Transverse colon (tissue), 4 donors: ENCODE data around the gene LAPTM5. TPM values are rescaled to one million over a fixed set of nuclear protein-coding genes. Genes with fewer than 3 reads are reported as not detected.
A peak's percentile ranks its signal among the peaks of the same experiment; 100 is the strongest.

Experiments
- DNase-seq: peaks from one replicate; pipeline ENCODE4 v3.0.0-alpha.2; 2019
- H3K27ac ChIP-seq, 4 donors: fragments of 200-600 bp; sonication (generic); 2 replicates each; pipeline ENCODE4 v1.5.1; 2016 to 2018; ENCODE audit warnings: inconsistent platforms in 4 of 4
- H3K27me3 ChIP-seq: fragments of 200-600 bp; sonication (generic); 2 replicates; pipeline ENCODE4 v1.5.1; 2017; ENCODE audit warnings: inconsistent platforms
- H3K36me3 ChIP-seq, 4 donors: fragments of 200-600 bp; sonication (generic); 2 replicates each; pipeline ENCODE4 v1.5.1; 2017 to 2019; ENCODE audit warnings: inconsistent platforms in 4 of 4
- H3K4me1 ChIP-seq, 4 donors: fragments of 200-600 bp; sonication (generic); 2 replicates each; pipeline ENCODE4 v1.5.1; 2017 to 2020; ENCODE audit warnings: inconsistent platforms in 4 of 4
- H3K4me3 ChIP-seq, 4 donors: fragments of 200-600 bp; sonication (generic); 1 replicate in 1 of 4; 2 replicates in 3 of 4; pipeline versions ENCODE4 v1.5.1 to v1.6.1; 2017 to 2019; ENCODE audit warnings: inconsistent platforms in 4 of 4
- H3K9me3 ChIP-seq, 2 donors: fragments of 200-600 bp; sonication (generic); 2 replicates each; pipeline ENCODE4 v1.5.1; 2017 to 2019; ENCODE audit warnings: inconsistent platforms in 2 of 2
- CTCF ChIP-seq, 5 experiments: fragments of 200-600 bp in 3 of 5; fragments of 450-650 bp in 2 of 5; sonication (generic) in 3 of 5; IDR thresholded peaks; 1 replicate in 2 of 5; 2 replicates in 3 of 5; pipeline ENCODE4 v1.5.1; 2016 to 2017; ENCODE audit warnings: antibody characterized with exemption in 5 of 5, inconsistent platforms in 3 of 5, mild to moderate bottlenecking in 2 of 5, moderate library complexity in 1 of 5
- EP300 ChIP-seq: sonication (generic); formaldehyde crosslinking; IDR thresholded peaks from one replicate; pipeline ENCODE4 v1.6.1; 2017; ENCODE audit warnings: antibody characterized with exemption, low read depth
- POLR2A ChIP-seq: fragments of 450-650 bp; IDR thresholded peaks from one replicate; pipeline ENCODE4 v1.6.1; 2016; ENCODE audit warnings: antibody characterized with exemption, mild to moderate bottlenecking, moderate library complexity
- POLR2AphosphoS5 ChIP-seq, 3 donors: sonication (generic); formaldehyde crosslinking; IDR thresholded peaks; one replicate each; pipeline ENCODE4 v1.6.1; 2016; ENCODE audit warnings: antibody characterized with exemption in 3 of 3
- WGBS, 2 donors: methylation state at CpG; one replicate each; pipeline ENCODE4 v1.1.5; 2018; ENCODE audit warnings: low coverage in 1 of 2; 5-methylcytosine and 5-hydroxymethylcytosine counted together
- in situ Hi-C, 4 donors: fragments of 200-750 bp; cut with MboI; loops; one replicate each; pipeline versions ENCODE4 v1.15.0 to v1.15.1; 2017; ENCODE audit warnings: low sequenced_read_pairs in 3 of 4, low pct_ligation_motif_present in 1 of 4, low pct_unique_long_range_greater_than_20kb in 1 of 4
- intact Hi-C: fragments of 100-400 bp; cut with DNase I; formaldehyde crosslinking; loops from one replicate; pipeline ENCODE4 v1.15.1; 2023; ENCODE audit warnings: low total_unique reads
- total RNA-seq, 4 donors: library from RNA; depleted of rRNA; stranded (reverse); fragments of >200 nt; gene quantifications; one replicate each; pipeline ENCODE4 v1.1.0, GENCODE V29; 2016

The LAPTM5 gene
- total RNA-seq, 4 donors from 2014 or later, result 5.2 to 66.6 (median 34.5) TPM

- Histone ChIP-seq H3K27me3 (no peaks in the 10 kb centered on the region), H3K27ac (no peak overlapping the region), H3K9me3 (no peaks in the 10 kb centered on the region), H3K4me3 (no peak overlapping the region), H3K36me3 (no peaks in the 10 kb centered on the region), H3K4me1 (peaks cover 0 to 12% (median 0%) of the 10 kb centered on the region in 4 donors)
- in situ Hi-C loops, result no loop called here
- intact Hi-C loops, result no loop called here
- no peak for DNase-seq
- WGBS, 2 donors, result 91% methylated on average over 18 of the region's 18 CpGs; no CpG with 5 or more reads in 1 of the 2 donors
- TF ChIP-seq POLR2AphosphoS5 (IDR thresholded peaks at IDR 0.05) (no peak), POLR2A (no peak), CTCF (IDR thresholded peaks at IDR 0.05) (no peak), EP300 (no peak)
Measured at GRCh38 chr1:30764939-30765555, 7.5 kb upstream of the LAPTM5 start.

DNA sequence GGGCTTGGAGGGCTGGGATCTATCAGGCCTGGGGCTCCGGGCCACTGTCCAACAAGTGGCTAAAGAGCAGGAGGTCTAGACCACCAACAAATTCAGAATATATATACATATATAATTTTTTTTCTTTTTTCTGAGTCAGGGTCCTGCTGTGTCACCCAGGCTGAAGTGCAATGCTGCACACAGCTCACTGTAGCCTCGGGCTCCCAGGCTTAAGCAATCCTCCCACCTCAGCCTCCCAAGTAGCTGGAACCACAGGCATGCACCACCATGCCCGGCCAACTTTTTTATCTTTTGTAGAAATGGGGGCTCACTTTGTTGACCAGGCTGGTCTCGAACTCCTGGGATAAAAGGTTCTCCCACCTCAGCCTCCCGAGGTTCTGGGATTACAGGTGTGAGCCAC, 6.8 kb upstream of the LAPTM5 start:
- peaks cover 0 to 12% (median 0%) of the 10 kb centered on the region in 4 donors for H3K4me1 ChIP-seq
- in situ Hi-C loops (no loop called here), intact Hi-C loops (no loop called here)
- DNase-seq, result no peak
- H3K27ac ChIP-seq, result peak overlapping the region in 2 of 4 donors; percentile 28 to 48
- no peaks in the 10 kb centered on the region for H3K9me3 ChIP-seq
- TF ChIP-seq EP300 (no peak), CTCF (IDR thresholded peaks at IDR 0.05) (no peak), POLR2AphosphoS5 (IDR thresholded peaks at IDR 0.05) (no peak), POLR2A (no peak)
- 82 to 96% methylated on average over 4 to 5 of the region's 5 CpGs for WGBS, 2 donors
- no peak overlapping the region for H3K4me3 ChIP-seq
- no peaks in the 10 kb centered on the region for H3K27me3 ChIP-seq
- H3K36me3 ChIP-seq, result no peaks in the 10 kb centered on the region

- Histone ChIP-seq H3K4me3 (no peak overlapping the region), H3K27me3 (no peaks in the 10 kb centered on the region), H3K9me3 (no peaks in the 10 kb centered on the region), H3K4me1 (peaks cover 0 to 16% (median 0%) of the 10 kb centered on the region in 4 donors), H3K27ac (peak overlapping the region in 3 of 4 donors; percentile 7 to 48 (median 28)), H3K36me3 (no peaks in the 10 kb centered on the region)
- TF ChIP-seq POLR2A (no peak), EP300 (no peak), CTCF (IDR thresholded peaks at IDR 0.05) (no peak), POLR2AphosphoS5 (IDR thresholded peaks at IDR 0.05) (no peak)
- in situ Hi-C loops (no loop called here), intact Hi-C loops (no loop called here)
- 65 to 67% methylated on average over 1 to 10 of the region's 10 CpGs for WGBS, 2 donors
- no peak for DNase-seq
Measured at GRCh38 chr1:30763651-30764248, 6.2 kb upstream of the LAPTM5 start.

DNA sequence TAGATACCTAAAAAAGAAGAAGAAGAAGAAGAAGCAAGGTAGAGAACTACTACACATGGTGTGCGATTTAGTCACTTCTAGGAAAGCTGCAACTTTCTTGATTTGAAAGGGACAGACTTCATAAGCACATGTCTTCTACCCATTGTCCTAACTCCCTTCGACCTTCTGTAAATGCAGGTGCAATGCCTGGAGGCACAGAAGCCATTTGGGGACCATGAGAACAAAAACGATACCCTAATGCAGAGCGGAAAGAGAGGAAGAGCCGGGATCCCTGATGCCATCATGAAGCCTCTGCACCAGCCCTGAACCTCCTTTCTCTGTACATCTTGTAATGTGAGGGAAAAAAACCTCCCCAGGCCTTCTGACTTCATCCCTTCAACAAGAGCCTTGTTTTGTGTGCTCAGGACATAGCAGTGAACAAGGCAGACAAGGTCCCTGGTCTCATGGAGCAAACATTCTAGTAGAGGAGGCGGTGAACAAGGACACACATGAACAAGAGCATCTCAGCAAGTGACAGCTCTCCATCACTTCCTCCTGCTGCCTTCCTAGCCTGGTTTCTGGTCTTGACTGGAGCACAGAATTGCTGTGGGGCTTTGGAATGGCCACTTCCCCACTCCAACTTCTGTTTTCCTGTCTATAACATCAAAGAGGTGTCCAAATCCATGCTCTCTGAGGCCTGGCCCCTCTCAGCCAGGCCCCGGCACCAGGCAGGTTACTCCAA, 5.5 kb upstream of the LAPTM5 start:
- Histone ChIP-seq H3K36me3 (no peaks in the 10 kb centered on the region), H3K9me3 (no peaks in the 10 kb centered on the region), H3K27me3 (no peaks in the 10 kb centered on the region), H3K27ac (peak overlapping the region in 3 of 4 donors; percentile 7 to 48 (median 28)), H3K4me3 (no peak overlapping the region), H3K4me1 (peaks cover 0 to 16% (median 2%) of the 10 kb centered on the region in 4 donors)
- no peak for TF ChIP-seq POLR2AphosphoS5 (IDR thresholded peaks at IDR 0.05)
- no peak for TF ChIP-seq POLR2A
- TF ChIP-seq EP300, result no peak
- TF ChIP-seq CTCF (IDR thresholded peaks at IDR 0.05), result no peak
- 60 to 79% methylated on average over 2 to 7 of the region's 7 CpGs for WGBS, 2 donors
- no peak for DNase-seq
- intact Hi-C loops (no loop called here), in situ Hi-C loops (no loop called here)
